HG02623 (cell line): Measurements from ENCODE around the gene PID1.

Source experiments
- ATAC-seq: cut with Tn5 transposase; IDR thresholded peaks from one replicate; pipeline ENCODE4 v1.9.1; 2021; ENCODE audit warnings: moderate library complexity; ENCODE audit not compliant: unreplicated experiment

PID1 gene

GRCh38 chr2:229261599-229261998, 9.5 kb downstream of the PID1 start:
- no peak for ATAC-seq

GRCh38 chr2:229261076-229261475, 10.0 kb downstream of the PID1 start:
- ATAC-seq = no peak

- no peak for ATAC-seq
Measured at GRCh38 chr2:229257985-229258384, 13.1 kb downstream of the PID1 start.

GRCh38 chr2:229256376-229256775, 14.7 kb downstream of the PID1 start:
- no peak for ATAC-seq

GRCh38 chr2:229254206-229254605, 16.9 kb downstream of the PID1 start:
- ATAC-seq = no peak

- no peak for ATAC-seq
Measured at GRCh38 chr2:229252996-229253395, 18.1 kb downstream of the PID1 start.

- ATAC-seq = no peak
Measured at GRCh38 chr2:229252280-229252679, 18.8 kb downstream of the PID1 start.

GRCh38 chr2:229249536-229249935, 21.6 kb downstream of the PID1 start:
- ATAC-seq = no peak

GRCh38 chr2:229246334-229246733, 24.8 kb downstream of the PID1 start:
- ATAC-seq = no peak

- no peak for ATAC-seq
Measured at GRCh38 chr2:229244975-229245374, 26.1 kb downstream of the PID1 start.

GRCh38 chr2:229243890-229244560, 27.1 kb downstream of the PID1 start:
- no peak for ATAC-seq

GRCh38 chr2:229240984-229241491, 30.0 kb downstream of the PID1 start:
- no peak for ATAC-seq

- ATAC-seq = no peak
Measured at GRCh38 chr2:229239021-229239420, 32.1 kb downstream of the PID1 start.

- no peak for ATAC-seq
Measured at GRCh38 chr2:229237270-229237669, 33.8 kb downstream of the PID1 start.

GRCh38 chr2:229235131-229235914, 35.8 kb downstream of the PID1 start:
- no peak for ATAC-seq

- ATAC-seq = no peak
Measured at GRCh38 chr2:229231885-229232284, 39.2 kb downstream of the PID1 start.

GRCh38 chr2:229231328-229231868, 39.7 kb downstream of the PID1 start:
- ATAC-seq = no peak

GRCh38 chr2:229230911-229231310, 40.2 kb downstream of the PID1 start:
- no peak for ATAC-seq

GRCh38 chr2:229230256-229230655, 40.8 kb downstream of the PID1 start:
- no peak for ATAC-seq

GRCh38 chr2:229226382-229226781, 44.7 kb downstream of the PID1 start:
- ATAC-seq = no peak

- no peak for ATAC-seq
Measured at GRCh38 chr2:229223107-229223506, 48.0 kb downstream of the PID1 start.

GRCh38 chr2:229221641-229222040, 49.4 kb downstream of the PID1 start:
- no peak for ATAC-seq
